Daoy (cell line): ENCODE results near the gene USH2A. TPM values are rescaled to one million over a fixed set of nuclear protein-coding genes. Genes with fewer than 3 reads are reported as not detected.

Experiments
- DNase-seq: peaks from one replicate; pipeline ENCODE4 v3.0.0-alpha.2; 2015; ENCODE audit warnings: low read depth
- total RNA-seq: library from RNA; depleted of rRNA; stranded (reverse); fragments of >200 nt; shearing (Covaris generic); gene quantifications from 2 replicates; pipeline ENCODE4 v1.2.3, GENCODE V29; 2014

USH2A gene
- total RNA-seq, 1 experiment from 2014 or later = under 0.01 TPM

DNA sequence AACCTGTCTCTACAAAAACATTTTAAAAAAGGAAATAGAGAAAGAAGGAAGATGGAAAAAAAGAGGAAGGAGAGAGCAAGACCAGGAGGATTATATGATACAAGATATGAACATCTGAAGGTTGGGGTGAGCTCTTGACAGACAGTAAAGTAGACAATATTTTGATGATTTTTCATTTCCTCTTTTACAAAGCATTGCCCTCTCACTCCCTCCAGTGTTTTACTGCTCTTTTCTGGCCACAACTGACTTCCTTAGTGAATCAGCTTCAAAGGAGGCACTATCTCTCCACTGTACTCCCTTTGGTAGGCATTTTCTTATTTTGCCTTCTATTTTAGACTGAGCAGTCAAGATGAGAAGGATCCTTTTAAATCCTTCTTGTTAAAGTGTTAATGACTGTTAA lies 559.5 kb downstream of the USH2A start:
- no peak for DNase-seq

DNA sequence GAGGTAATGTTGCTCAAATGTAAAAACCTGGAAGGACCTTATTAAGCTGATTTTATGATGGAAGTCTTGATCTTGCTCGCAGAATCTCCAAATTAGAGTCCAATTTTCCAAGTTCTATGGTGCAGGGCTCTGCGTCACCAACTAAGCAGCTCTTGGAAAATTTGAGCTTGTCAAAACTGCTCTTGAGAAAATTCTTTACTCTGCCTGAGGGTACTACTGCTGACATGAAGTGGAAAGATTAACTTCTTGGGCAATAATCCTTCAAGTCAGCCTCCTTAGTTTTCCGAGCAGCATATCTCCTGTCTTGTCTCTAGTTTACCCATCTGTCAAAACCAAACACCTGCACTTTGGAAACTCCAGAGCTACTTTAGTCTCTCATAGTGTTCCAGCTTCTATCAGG lies 562.4 kb downstream of the USH2A start:
- no peak for DNase-seq

- no peak for DNase-seq
These were observed 565.9 kb downstream of the USH2A start for GRCh38 chr1:215857317-215857716.

- peak; percentile 72 for DNase-seq
These were observed 577.9 kb downstream of the USH2A start for GRCh38 chr1:215845234-215845891.

GRCh38 chr1:215844777-215845176 lies 578.5 kb downstream of the USH2A start:
- DNase-seq = no peak

GRCh38 chr1:215844266-215844665 lies 579.0 kb downstream of the USH2A start:
- no peak for DNase-seq

DNA sequence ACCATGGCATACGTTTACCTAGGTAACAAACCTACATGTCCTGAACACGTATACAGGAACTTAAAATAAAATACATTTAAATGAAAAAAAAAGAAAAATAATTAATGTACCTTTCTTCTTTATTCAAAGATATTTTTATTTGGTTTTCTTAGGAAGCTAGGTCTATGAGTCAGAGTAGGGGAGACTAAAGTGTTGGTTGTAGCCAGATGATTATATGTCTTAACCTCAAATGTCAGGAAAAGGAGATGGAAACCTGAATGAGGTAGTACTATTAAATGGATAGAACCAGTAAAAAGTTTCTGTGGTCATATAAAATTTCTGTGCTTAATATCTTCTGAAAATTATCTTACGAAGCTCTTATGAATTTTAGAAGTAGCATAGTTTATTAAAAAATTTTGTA lies 580.3 kb downstream of the USH2A start:
- DNase-seq = no peak

- no peak for DNase-seq
These were observed 587.3 kb downstream of the USH2A start for GRCh38 chr1:215835951-215836350.

DNA sequence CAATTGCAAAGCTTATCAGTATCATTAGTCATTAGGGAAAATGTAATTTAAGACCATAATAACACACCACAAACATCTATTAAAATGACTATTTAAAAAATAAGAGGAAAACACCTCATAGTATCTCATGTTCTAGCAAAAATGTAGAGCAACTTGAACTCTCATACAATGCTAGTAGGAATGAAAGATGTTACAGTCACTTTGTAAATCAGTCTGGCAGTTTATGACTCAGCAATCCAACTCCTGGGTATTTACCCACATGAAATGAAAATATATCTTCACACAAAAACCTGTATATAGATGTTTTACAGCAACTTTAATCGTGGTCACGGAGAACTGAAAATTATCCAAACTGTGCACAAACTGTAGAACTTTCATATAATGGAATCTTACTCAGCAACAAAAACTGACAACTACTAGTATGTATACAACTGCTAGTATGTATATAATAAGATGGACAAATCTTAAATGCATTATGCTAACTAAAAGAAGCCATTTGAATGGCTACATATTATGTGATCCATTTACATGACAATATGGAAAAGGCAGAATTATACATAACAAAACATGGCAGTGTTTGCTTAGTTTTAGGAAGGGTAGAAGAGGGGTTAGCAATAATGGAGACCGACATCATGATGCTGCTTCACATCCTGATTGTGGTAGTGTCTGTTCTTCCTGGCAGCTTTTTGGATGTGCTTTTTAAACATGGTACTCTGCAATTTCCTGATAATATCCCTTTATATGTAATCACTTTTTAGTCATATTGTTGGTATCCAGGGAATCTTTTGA lies 589.1 kb downstream of the USH2A start:
- no peak for DNase-seq

- no peak for DNase-seq
These were observed 592.9 kb downstream of the USH2A start for GRCh38 chr1:215830226-215830810.

GRCh38 chr1:215825056-215825455 lies 598.2 kb downstream of the USH2A start:
- no peak for DNase-seq

- DNase-seq = no peak
These were observed 599.0 kb downstream of the USH2A start for GRCh38 chr1:215824245-215824644.

DNA sequence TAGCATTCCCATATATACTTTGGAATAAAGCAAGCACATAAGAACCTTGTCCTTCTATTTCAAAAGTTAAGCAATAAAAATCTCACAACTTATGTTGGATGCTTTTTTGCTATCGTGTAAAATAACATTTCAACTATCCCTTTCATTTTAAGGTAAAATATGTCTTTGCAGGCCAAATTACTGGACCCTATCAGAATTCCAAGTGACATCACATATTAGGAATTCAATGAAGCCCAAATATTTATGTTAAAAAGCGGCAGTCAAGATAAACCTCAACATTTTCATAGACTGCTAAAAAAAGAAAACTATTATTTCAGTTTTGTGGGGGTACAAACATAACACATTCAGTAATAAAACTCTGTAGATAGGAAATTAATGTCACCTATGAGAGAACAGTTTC lies 604.1 kb downstream of the USH2A start:
- DNase-seq = no peak

DNA sequence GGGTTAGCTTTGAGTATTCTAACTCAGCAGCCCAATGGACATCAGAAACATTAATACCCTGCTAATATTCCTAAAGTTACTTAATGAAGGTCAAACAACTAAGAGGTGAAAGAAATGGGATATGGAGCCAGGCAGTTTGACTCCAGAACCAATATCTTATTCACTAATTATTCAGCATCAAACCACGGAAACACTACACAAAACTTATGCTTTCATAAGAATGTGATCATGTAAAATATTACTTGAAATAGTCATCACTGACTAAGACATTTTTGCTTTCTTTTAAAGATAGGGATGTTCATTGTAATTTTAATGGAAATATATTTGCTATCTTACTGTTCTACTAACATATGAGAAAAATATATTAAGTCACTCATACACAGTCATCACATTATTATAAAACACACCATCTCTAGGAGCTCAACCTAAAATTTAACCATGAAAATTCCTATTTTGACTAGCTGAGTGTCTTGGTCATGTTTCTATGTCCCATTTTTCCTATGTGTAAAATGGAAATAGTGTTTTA lies 615.3 kb downstream of the USH2A start:
- DNase-seq = no peak

GRCh38 chr1:215807218-215807617 lies 616.0 kb downstream of the USH2A start:
- no peak for DNase-seq

DNA sequence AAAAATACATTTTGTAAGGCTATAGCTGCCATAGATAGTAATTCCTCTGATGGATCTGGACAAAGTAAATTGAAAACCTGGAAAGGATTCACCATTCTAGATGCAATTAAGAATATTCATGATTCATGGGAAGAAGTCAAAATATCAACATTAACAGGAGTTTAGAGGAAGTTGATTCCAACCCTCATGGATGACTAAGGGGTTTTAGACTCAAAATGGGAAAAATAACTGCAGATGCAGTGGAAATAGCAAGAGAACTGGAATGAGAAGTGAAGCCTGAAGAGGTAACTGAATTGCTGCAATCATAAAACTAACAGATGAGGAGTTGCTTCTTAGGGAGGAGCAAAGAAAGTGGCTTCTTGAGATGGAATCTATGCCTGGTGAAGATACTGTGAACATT lies 625.4 kb downstream of the USH2A start:
- no peak for DNase-seq

DNA sequence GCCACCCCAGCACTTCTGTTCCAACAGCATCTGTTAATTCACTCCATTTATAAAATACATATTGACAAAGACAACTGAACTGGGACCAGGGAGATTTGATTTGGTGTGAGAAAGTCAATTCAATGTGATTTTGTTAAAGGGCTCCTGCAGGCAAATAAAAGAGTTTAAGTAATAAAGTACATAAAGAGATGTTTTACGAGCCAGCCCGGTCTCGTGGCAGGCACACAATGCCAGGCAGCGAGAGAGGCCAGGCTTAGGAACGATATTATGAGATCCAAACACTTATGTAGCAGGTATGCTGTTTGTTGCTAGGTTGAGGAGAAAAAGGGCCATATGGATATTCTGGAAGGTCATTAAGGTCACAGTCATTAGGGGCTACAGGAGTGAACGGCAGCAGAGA lies 629.1 kb downstream of the USH2A start:
- DNase-seq = no peak

DNA sequence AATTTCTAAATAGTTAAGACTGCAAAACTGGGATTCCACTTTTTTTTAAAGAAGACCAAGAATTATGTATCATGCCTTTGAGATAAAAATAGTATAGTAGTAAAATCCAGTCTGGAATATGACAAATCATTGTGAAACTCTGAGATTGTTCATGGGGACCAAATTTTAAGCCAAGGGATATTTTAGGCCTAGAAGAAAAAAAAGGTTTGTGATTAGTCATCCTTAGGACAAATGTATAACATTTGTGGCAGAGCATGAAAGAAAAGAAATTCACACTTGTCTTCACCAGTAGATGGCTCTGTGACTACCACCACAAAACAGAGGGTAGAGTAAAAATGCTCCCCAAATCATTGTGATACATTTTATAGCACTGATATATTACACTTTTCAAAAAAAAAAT lies 630.1 kb downstream of the USH2A start:
- peak; percentile 5 for DNase-seq

DNA sequence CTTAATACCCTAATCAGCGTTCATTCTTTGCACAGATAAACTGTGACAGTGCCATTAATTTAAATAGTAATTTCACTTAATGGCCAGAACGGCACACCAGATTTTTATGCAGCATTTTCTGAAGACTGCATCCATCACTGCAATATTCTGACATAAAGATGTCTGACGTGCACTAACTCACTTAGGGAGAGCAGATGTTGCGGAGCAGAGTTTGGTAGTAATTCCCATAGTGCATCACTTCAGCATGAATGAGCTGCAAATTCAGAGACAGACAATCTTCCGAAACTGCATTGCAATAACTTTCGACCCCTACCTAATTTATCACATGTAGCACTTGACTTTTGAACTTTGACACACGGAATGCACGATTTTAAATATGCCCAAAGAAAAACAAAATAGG lies 630.8 kb downstream of the USH2A start:
- no peak for DNase-seq

- DNase-seq = no peak
These were observed 633.3 kb downstream of the USH2A start for GRCh38 chr1:215789981-215790380.

DNA sequence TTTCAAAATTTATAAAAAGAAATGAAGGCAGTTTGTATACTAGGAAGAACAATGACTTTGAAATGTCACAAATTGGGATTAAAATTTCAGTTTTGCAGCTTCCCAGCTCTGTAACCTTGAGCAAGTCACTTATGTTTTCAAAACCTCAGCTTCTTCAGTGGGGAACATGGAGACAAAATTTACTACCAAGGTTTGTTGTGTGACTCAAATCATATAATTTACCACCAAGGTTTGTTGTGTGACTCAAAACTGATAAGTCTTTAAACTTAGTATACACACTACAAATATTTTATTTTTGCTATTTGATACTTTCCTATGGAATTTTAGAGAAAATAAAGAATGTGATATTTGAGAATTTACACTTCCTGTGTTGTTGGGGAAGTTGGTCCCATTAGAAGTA lies 636.3 kb downstream of the USH2A start:
- no peak for DNase-seq

- DNase-seq = no peak
These were observed 642.6 kb downstream of the USH2A start for GRCh38 chr1:215780641-215781040.

- no peak for DNase-seq
These were observed 643.1 kb downstream of the USH2A start for GRCh38 chr1:215780139-215780538.
